RWPE1 (cell line): ENCODE measurements around the gene ING3.

Experiments
- CTCF ChIA-PET: fragments of 350-600 bp; sonication (Branson Sonifier 250); formaldehyde crosslinking; extraction: SDS; loops from one replicate; lab custom pipeline; 2021; lab: Yijun Ruan, JAX
- POLR2A ChIA-PET: fragments of 400-600 bp; formaldehyde crosslinking; extraction: SDS; loops from one replicate; lab custom pipeline; 2020; ENCODE audit warnings: antibody characterized with exemption; ENCODE audit not compliant: low non-redundant PET; lab: Yijun Ruan, JAX
- DNase-seq: peaks from one replicate; pipeline ENCODE4 v3.0.0; 2012; ENCODE audit warnings: low spot score
- H3K27ac ChIP-seq: fragments of 450-650 bp; 2 replicates; pipeline ENCODE4 v1.5.1; 2017
- TF ChIP-seq, protein P1 (sequence below): fragments of 450-650 bp; conservative IDR thresholded peaks from 2 replicates; pipeline ENCODE4 v1.5.1; 2017; ENCODE audit warnings: low read depth, mild to moderate bottlenecking

ING3 gene

DNA sequence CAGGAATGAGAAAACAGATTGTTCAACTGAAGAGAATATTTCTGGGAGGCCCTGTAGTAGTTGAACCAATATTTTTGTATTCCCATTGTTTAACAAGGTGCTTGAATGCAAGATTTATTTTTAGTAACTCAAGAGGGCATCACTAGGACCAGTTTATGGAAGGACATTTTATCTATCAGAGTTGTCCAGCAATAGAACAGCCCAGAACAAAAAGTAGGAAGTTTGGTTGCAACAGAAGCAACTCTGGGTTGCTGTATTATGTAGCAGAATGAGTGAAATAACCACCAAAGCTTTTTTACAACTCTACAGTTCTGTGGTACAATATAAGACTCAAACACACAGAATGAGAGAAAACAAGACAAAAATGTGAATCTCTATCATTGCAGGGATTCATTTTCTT lies 72.6 kb downstream of the ING3 start:
- TF ChIP-seq, protein P1, sequence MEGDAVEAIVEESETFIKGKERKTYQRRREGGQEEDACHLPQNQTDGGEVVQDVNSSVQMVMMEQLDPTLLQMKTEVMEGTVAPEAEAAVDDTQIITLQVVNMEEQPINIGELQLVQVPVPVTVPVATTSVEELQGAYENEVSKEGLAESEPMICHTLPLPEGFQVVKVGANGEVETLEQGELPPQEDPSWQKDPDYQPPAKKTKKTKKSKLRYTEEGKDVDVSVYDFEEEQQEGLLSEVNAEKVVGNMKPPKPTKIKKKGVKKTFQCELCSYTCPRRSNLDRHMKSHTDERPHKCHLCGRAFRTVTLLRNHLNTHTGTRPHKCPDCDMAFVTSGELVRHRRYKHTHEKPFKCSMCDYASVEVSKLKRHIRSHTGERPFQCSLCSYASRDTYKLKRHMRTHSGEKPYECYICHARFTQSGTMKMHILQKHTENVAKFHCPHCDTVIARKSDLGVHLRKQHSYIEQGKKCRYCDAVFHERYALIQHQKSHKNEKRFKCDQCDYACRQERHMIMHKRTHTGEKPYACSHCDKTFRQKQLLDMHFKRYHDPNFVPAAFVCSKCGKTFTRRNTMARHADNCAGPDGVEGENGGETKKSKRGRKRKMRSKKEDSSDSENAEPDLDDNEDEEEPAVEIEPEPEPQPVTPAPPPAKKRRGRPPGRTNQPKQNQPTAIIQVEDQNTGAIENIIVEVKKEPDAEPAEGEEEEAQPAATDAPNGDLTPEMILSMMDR: no peak
- ChIA-PET POLR2A (no interaction called here), CTCF (no interaction called here)
- H3K27ac ChIP-seq: no peak overlapping the region
- DNase-seq: no peak

DNA sequence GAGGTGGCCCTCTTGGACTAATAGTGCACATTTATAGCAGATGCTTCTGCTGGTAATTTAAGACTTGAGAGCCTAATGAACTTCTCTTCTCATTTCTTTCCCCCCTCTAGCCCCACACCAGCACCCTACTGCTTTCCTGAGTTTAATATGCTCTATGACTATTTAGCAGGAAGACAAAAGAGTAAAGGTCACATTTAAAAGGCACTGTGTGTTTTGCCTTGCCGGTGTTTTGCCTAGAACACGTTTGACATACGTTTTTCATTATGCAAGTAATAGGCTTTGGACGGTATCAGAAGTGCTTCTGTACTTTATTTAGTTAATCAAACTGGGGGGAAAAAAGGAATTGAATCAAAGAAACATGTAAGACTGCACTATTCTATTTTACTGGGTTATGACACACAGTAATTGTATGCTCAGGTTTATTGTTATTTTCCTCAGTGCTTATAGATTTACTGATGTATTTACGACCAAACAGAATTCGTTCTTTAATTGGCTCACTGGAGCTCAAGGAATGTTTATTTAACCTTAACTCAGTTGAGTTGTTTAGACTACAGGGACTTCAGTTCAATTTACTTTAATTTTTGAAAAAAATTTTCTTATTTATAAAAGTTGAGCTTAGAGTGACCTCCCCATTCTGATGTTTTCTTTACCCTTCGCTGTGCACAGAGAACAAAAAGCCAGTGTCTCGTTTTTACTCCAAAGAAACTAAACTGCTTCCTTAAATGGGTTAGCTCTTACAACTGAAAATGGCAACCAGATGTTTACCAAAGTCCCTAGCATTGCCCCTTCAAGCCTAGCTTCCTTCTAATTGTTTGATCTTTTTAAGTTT lies 73.3 kb downstream of the ING3 start:
- ChIA-PET POLR2A (no interaction called here), CTCF (interaction anchor here (0.7 kb wide), 1 partner anchor 84 kb away, joined by 3 read pairs; no protein-coding TSS in a partner anchor)
- TF ChIP-seq, protein P1: no peak
- no peak for DNase-seq
- H3K27ac ChIP-seq: no peak overlapping the region

DNA sequence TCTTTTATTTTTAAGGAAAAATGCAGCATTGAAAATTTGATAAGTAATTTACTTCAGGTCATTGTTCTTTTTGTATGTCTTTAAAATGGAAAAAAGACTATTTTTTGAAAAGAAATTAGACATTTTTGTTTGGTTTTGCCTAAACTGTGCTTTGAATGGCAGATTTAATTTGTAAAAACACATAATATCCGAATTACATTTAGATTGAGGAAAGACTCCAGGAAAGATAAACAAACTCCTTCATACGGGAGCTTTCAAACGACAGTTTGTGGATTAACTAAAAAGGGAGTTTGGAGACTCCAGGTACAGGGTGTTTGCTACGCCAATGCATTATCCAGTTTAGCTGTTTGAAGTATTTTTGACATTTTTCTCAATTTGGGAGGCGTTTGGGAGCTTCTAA lies 74.0 kb downstream of the ING3 start:
- DNase-seq: no peak
- TF ChIP-seq, protein P1: no peak
- ChIA-PET POLR2A (no interaction called here), CTCF (no interaction called here)
- H3K27ac ChIP-seq: no peak overlapping the region

DNA sequence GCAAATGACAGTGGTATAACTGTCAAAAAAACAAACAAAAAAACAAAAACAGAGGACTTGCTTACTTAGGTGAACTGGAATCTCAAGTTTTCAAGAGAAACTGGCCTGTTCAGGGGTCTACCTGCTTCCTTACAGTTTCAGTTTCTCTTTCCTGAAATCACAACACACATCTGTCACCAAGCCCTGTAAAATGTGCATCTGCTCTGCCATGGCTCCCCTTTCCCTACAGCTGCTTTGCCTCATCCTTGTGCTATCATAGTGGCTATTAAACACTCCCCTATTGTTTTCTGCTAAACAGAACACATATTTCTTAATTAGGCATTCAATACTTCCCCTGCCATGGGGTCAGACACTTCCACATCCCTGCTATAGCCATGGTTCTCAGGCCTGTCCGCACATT lies 75.6 kb downstream of the ING3 start:
- CTCF ChIA-PET: interaction anchor here (0.6 kb wide), 1 partner anchor 71 kb away, joined by 3 read pairs; no protein-coding TSS in a partner anchor
- no peak for DNase-seq
- no peak overlapping the region for H3K27ac ChIP-seq
- TF ChIP-seq, protein P1: no peak
- POLR2A ChIA-PET: interaction anchor here (0.6 kb wide), 1 partner anchor 11 kb away, joined by 3 read pairs; no protein-coding TSS in a partner anchor

DNA sequence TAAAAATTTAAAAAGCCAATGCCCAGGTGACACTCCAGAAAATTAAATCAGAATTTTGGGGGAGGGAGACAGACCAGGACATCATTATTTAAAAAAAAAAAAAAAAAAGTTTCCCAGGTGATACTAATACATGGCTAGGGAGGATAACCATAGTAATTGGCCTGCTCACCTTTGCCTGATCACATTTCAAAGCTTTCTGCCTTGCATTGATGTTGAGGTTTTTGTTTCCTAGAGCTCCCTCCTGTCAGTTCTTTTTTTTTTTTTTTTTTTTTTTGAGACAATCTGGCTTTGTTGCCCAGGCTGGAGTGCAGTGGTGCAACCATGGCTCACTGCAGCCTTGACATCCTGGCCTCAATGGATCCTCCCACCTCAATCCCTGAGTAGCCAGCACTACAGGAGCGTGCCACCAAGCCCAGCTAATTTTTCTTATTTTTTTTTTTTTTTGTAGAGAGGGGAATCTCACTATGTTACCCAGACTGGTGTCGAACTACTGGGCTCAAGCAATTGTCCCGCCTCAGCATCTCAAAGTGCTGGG lies 76.1 kb downstream of the ING3 start:
- ChIA-PET POLR2A (interaction anchor here (0.6 kb wide), 1 partner anchor 12 kb away, joined by 3 read pairs; no protein-coding TSS in a partner anchor), CTCF (interaction anchor here (0.5 to 0.6 kb wide), 2 partner anchors 70 to 106 kb away, joined by 3 read pairs; no protein-coding TSS in a partner anchor)
- DNase-seq: no peak
- TF ChIP-seq, protein P1: no peak
- H3K27ac ChIP-seq: no peak overlapping the region
